ENCODE results near the gene BCL2L13.

Gene BCL2L13

DNA sequence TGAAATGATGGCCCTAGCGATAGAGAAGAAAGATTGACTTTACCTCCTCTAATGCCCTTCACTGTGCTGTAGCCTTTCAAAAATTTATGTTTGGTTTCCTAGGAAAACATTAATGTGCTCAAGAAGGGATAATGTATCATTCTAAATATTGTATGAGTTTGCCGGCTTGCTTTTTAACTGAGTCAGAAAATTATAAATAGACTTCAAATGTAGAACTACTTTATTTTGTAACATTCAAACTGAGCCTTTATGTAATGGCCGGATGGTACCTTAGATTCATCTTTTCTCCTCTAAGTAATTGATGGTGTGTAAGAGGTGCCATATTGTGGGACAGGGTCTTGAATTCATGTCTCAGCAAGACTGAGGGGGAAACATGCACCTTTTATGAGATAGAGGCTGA, 78.0 kb downstream of the BCL2L13 start:
- ChIA-PET CTCF (no interaction called here), POLR2A (no interaction called here)
- TF ChIP-seq FOXA1 (IDR thresholded peaks at IDR 0.05) (no peak), ZNF384 (IDR thresholded peaks at IDR 0.05) (no peak), HDGF (IDR thresholded peaks at IDR 0.05; ENCODE audit: borderline replicate concordance) (no peak), FOXM1 (IDR thresholded peaks at IDR 0.05; ENCODE audit: borderline replicate concordance) (no peak), SUZ12 (IDR thresholded peaks at IDR 0.05) (no peak), FOXK2 (IDR thresholded peaks at IDR 0.05) (no peak), ARNT (IDR thresholded peaks at IDR 0.05) (no peak), NFRKB (IDR thresholded peaks at IDR 0.05) (no peak), ELF4 (IDR thresholded peaks at IDR 0.05) (no peak), CTBP1 (IDR thresholded peaks at IDR 0.05; ENCODE audit: borderline replicate concordance) (no peak), LEF1 (IDR thresholded peaks at IDR 0.05; ENCODE audit: borderline replicate concordance) (no peak), BHLHE40 (IDR thresholded peaks at IDR 0.05; ENCODE audit: borderline replicate concordance) (no peak), TARDBP (IDR thresholded peaks at IDR 0.05) (no peak), SP1 (IDR thresholded peaks at IDR 0.05) (no peak), L3MBTL2 (conservative IDR thresholded peaks at IDR 0.05) (no peak)
- TF ChIP-seq, protein P1, sequence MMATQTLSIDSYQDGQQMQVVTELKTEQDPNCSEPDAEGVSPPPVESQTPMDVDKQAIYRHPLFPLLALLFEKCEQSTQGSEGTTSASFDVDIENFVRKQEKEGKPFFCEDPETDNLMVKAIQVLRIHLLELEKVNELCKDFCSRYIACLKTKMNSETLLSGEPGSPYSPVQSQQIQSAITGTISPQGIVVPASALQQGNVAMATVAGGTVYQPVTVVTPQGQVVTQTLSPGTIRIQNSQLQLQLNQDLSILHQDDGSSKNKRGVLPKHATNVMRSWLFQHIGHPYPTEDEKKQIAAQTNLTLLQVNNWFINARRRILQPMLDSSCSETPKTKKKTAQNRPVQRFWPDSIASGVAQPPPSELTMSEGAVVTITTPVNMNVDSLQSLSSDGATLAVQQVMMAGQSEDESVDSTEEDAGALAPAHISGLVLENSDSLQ (IDR thresholded peaks at IDR 0.05) = no peak
- DNase-seq (ENCODE audit: extremely low spot score) = no peak

DNA sequence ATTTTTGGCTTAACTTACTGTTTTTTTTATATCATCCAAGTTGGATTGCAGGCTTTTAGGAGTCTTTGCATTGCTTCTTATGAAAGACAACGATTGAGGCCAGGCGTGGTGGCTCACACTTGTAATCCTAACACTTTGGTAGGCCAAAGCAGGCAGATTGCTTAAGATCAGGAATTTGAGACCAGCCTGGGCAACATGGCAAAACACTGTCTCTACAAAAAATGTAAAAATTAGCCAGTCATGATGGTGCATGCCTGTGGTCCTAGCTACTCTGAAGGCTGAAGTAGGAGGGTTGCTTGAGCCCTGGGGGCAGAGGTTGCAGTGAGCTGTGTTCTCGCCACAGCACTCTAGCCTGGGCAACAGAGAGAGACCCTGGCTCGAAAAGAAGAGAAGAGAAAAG, 79.2 kb downstream of the BCL2L13 start:
- ChIA-PET CTCF (no interaction called here), POLR2A (no interaction called here)
- TF ChIP-seq FOXA1 (IDR thresholded peaks at IDR 0.05) (no peak), BHLHE40 (IDR thresholded peaks at IDR 0.05; ENCODE audit: borderline replicate concordance) (no peak), ELF4 (IDR thresholded peaks at IDR 0.05) (no peak), NFRKB (IDR thresholded peaks at IDR 0.05) (no peak)
- DNase-seq (ENCODE audit: extremely low spot score) = no peak

DNA sequence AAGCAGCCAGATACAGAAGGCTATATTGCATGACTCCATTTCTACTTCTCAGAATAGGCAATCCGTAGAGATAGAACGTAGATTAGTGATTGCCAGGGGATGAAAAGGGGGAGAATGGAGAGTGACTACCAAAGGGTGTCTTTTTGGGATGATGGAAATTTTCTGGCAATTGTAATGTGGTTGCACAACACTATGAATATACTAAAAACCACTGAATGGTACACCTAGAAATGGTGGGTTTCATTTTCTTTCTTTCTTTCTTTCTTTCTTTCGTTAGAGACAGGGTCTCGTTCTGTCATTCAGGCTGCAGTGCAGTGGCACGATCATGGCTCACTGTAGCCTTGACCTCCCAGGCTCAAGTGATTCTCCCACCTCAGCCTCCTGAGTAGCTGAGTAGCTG, 81.4 kb downstream of the BCL2L13 start:
- no peak for TF ChIP-seq NFRKB (IDR thresholded peaks at IDR 0.05)
- TF ChIP-seq ARNT (IDR thresholded peaks at IDR 0.05) = no peak
- no peak for TF ChIP-seq ZNF384 (IDR thresholded peaks at IDR 0.05)
- TF ChIP-seq FOXK2 (IDR thresholded peaks at IDR 0.05) = no peak
- no peak for TF ChIP-seq FOXA1 (IDR thresholded peaks at IDR 0.05)
- TF ChIP-seq, protein P1 (IDR thresholded peaks at IDR 0.05) = no peak
- no peak for TF ChIP-seq SUZ12 (IDR thresholded peaks at IDR 0.05)
- TF ChIP-seq SP1 (IDR thresholded peaks at IDR 0.05) = no peak
- CTCF ChIA-PET = no interaction called here
- POLR2A ChIA-PET = no interaction called here
- no peak for DNase-seq (ENCODE audit: extremely low spot score)

DNA sequence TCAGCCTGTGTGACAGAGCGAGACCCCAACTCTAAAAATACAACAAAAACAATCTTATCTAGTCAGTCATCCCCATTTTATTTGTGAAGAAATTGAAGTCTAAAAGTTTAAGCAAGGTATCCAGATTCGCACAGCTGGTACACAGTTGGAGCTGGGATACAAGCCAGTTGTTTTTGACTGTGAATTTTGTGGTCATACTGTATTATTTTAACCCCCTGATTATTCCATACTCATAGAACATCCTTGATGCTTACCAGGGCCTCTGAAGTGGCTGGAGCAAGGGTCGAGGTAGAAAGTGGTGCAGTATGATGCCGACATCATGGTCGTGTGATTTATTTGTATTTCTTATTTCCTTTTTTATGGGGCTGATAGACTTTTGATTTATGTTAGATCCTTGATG, 85.7 kb downstream of the BCL2L13 start:
- ChIA-PET CTCF (no interaction called here), POLR2A (no interaction called here)
- no peak for TF ChIP-seq ELF4 (IDR thresholded peaks at IDR 0.05)
- TF ChIP-seq, protein P1 (IDR thresholded peaks at IDR 0.05) = peak; percentile 39; the same call in 1 of the 2 replicates
- DNase-seq (ENCODE audit: extremely low spot score) = no peak

DNA sequence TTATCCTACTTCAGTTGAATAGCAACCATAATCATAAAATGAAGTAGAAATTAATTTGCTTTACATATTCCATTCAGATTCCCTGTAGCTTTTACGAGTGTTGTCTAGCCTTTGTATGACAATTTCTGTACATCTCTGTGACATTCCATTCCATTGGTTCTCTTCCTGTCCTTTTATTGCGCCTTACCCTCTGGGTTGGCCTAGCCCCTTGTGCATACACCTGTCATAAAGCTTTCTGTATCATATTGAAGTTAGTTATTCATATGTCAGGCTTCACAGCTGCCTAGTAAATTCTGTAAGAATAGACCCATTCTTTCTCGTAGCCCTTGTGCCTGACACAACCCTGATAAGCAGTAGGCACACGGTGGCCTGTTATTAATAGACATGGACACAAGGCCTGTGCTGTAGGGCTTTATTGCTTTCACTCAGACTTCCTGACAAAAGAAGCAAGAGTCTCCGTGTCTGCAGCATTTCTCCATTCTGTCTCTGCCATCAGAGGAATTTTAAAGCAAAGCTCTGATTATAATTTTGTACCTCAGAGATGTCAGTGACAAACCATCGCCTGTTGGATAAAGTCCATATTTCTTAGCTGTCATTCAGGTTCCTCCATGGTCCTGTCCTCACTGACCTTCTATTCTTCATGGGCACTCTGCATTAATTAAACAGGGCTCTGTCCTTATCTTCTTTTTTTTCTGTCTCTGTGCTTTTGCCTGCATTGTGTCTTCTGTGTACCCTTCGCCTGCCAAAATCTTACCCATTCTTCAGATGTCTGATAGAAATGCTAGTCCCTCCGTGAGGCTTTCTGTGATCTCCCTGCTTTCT, 86.3 kb downstream of the BCL2L13 start:
- ChIA-PET CTCF (no interaction called here), POLR2A (no interaction called here)
- no peak for TF ChIP-seq ZNF384 (IDR thresholded peaks at IDR 0.05)
- TF ChIP-seq FOXM1 (IDR thresholded peaks at IDR 0.05; ENCODE audit: borderline replicate concordance) = no peak
- TF ChIP-seq CTBP1 (IDR thresholded peaks at IDR 0.05; ENCODE audit: borderline replicate concordance) = no peak
- TF ChIP-seq L3MBTL2 (conservative IDR thresholded peaks at IDR 0.05) = no peak
- TF ChIP-seq ARNT (IDR thresholded peaks at IDR 0.05) = no peak
- TF ChIP-seq TARDBP (IDR thresholded peaks at IDR 0.05) = no peak
- TF ChIP-seq NFRKB (IDR thresholded peaks at IDR 0.05) = no peak
- no peak for TF ChIP-seq LEF1 (IDR thresholded peaks at IDR 0.05; ENCODE audit: borderline replicate concordance)
- TF ChIP-seq SP1 (IDR thresholded peaks at IDR 0.05) = no peak
- TF ChIP-seq FOXK2 (IDR thresholded peaks at IDR 0.05) = no peak
- DNase-seq (ENCODE audit: extremely low spot score) = no peak

DNA sequence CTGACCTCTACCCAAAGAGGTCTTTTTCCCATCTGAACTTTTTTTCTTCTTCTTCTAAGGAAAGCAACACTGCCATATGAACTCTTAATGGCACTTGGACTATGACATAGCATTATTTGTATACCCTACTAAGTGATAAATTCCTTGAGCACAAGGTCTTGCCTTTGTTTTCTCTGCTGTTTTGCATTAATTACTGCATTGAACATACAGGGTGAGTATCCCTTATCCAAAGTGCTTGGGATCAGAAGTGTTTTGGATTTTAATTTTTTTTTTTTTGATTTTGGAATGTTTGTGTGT, 86.9 kb downstream of the BCL2L13 start:
- POLR2A ChIA-PET = no interaction called here
- no peak for DNase-seq (ENCODE audit: extremely low spot score)
- TF ChIP-seq FOXA1 (IDR thresholded peaks at IDR 0.05) = no peak
- no peak for TF ChIP-seq TARDBP (IDR thresholded peaks at IDR 0.05)
- TF ChIP-seq HDGF (IDR thresholded peaks at IDR 0.05; ENCODE audit: borderline replicate concordance) = no peak
- no peak for TF ChIP-seq ELF4 (IDR thresholded peaks at IDR 0.05)
- CTCF ChIA-PET = no interaction called here

DNA sequence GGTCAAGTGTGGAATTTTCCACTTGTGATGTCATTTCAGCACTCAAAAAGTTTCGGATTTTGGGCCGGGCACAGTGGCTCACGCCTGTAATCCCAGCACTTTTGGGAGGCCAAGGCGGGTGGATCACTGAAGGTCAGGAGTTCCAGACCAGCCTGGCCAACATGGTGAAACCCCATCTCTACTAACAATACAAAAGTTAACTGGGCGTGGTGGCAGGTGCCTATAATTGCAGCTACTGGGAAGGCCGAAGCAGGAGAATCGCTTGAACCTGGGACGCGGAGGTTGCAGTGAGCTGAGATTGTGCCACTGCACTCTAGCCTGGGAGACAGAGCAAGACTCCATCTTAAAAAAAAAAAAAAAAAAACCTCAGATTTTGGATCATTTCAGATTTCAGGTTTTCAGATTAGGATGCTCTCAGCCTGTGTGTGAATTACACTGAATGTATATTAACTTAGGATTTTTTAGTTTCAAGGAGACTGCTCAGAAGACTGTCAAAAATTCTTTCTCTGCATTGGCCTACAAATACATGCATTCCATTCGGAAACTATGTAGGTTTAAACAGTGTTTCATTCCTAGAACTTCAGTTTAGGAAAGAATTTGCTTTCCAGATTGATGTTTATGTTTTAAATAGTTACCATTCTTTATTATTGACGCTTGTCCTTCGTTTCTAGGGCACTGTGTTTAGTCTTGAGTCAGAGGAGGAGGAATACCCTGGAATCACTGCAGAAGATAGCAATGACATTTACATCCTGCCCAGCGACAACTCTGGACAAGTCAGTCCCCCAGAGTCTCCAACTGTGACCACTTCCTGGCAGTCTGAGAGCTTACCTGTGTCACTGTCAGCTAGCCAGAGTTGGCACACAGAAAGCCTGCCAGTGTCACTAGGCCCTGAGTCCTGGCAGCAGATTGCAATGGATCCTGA, 87.7 kb downstream of the BCL2L13 start:
- POLR2A ChIA-PET = no interaction called here
- CTCF ChIA-PET = no interaction called here
- no peak for DNase-seq (ENCODE audit: extremely low spot score)
- no peak for TF ChIP-seq LEF1 (IDR thresholded peaks at IDR 0.05; ENCODE audit: borderline replicate concordance)

All from HEK293T (cell line).